Measurements from ENCODE around the gene B4GALT3.
"Not testable (repeated sequence)": the region's sequence is repeated elsewhere in the genome, so short reads cannot be mapped to it uniquely, and the experiment has no call there.

B4GALT3 gene

DNA sequence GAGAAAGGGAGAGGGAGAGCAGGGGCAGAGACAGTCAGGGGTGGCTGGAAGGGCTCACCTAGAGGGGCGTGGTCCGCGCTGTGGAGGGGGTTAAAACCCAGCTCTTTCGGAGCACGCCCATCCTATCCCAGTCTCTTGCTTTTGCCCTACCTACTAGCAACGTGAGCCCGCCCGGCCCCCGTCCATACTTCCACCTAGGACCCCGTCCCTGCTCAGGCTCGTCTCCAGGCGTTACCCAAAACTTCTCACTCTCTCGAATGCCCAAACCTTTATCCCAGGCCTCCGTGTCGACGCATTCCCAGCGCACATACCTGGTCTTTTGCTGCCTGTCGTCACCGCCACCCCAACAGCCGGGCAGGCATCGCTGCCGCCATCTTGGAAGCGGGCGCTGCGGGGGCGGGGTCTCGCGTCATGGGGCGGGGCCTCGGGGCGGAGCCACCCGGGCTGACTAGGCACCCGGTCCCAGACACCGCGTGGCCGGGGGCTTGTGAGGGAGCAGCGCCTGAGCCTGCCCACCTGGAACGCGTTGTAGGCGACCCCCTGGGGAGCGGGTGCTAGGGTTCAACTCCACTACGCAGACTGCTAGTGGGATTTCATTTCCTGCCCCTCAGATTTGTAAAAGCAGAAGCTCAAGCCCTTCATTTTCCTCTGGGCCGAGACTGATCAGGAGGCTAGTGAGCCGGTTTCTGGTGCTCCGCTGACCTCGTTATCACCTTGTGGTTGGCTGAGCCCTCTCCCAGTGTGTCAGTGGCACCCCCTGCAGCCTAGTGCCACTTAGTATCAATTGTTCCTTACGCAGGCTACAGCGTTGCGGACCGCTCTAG is at the start of gene B4GALT3:
TSS of gene B4GALT3 (minus strand) at position 396 of the 824 bp plus-strand sequence. CDS start 1,447 bp downstream, outside the sequence.
- DNase-seq = peak; percentile 79

DNA sequence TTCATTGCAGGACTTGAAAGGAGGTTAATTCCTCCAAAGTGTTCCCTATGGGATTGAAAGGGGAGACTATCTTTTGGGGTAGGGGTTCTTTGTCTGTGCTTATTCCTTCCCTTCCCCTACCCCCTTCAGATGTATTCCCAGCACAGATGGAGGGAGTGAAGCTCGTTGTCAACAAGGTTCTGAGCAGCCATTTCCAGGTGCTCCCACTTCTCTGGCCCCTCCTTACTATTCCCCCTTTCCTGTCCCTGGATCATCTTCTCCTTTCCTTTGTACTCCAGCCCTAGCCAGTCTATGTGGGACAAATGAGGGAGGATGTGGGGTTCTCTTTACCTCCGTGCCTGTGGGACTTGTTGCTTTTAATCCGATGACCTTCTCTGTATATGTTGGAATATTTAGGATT is 49.5 kb upstream of the B4GALT3 start:
- DNase-seq = no peak

DNA sequence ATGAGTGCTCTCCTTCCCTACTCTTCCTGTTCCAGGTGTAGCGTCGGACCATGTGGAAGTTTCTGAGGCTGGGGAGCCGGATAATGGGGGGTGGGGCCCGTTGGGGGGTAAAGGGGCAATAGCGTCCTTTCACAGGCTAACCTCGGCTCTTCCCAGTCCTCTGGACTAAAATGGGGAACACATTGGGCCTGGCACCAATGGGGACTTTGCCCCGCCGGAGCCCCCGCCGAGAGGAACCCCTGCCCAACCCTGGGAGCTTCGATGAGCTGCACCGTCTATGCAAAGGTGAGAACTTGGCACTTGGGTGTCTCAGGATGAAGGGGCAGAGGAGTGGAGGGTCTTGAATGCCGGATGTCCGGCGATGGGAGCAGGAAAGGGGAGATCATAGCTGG is 49.0 kb upstream of the B4GALT3 start:
- no peak for DNase-seq

DNA sequence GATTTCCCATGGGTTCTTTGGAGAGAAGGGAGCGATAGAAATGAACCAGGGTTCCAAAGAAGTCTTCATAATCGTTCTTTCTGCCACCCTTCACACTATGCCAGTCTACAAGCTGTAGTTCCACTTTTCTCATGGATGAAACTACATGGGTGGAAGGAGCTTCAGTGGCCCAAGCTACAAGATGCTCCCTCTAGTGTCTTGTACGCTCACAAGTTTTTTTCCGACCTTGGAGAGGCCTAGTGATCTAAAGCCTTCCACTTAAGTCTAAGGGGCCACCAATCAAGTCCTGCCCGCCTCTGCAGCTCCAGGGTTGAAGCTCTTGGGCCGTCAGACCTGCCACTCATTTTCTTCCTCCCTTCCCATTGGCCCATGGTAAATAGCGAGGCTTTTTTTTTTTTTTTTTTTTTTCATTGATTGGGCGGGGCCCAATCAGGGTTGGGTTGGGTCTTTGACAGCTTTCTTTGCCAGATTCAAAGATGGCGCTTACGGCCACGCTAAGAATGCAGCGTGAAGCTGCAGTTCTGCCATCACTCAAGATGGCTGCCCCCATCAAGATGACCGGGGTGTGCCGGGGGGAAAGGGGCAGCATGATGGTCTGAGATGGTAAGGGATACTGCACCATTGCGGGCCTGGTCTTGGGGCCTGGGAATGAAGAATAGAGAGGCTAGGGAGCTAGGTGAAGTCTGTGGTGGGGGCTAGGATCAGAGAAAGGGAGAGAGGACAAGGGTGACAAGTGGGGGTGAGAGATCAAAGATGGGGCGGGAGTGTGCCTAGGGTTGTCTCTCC is 48.4 kb upstream of the B4GALT3 start, which contains the start of gene TOMM40L:
TSS of gene TOMM40L (plus strand) at position 527 of the 786 bp plus-strand sequence. CDS start 430 bp downstream, outside the sequence.
- peak; percentile 96 for DNase-seq

DNA sequence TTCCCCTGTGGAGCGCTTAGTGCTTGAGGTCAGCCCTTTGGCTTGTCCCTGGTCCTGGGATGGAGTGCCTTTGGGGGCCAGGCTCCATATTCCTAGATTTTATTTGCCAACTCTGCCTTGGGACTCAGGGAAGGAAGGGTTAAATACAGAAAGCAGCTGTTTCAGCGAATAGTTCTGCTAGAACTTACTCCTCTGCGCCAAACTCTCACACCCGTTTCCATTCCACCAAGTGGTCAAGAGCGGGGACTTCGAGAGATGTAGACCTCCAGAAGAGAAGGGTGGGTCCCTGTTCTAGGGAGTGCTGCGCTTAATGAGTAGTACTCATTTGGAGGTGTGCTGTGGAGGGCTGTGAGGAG is 47.8 kb upstream of the B4GALT3 start:
- no peak for DNase-seq

DNA sequence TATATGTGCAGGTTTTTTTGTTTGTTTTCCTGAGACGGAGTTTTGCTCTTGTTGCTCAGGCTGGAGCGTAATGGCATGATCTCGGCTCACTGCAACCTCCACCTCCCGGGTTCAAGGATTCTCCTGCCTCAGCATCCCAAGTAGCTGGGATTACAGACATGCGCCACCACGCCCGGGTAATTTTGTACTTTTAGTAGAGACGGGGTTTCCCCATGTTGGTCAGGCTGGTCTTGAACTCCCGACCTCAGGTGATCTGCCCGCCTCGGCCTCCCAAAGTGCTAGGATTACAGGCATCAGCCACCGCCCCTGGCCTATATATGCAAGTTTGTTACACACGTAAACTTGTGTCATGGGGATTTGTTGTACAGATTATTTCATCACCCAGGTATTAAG is 47.4 kb upstream of the B4GALT3 start:
- DNase-seq = not testable (repeated sequence)

DNA sequence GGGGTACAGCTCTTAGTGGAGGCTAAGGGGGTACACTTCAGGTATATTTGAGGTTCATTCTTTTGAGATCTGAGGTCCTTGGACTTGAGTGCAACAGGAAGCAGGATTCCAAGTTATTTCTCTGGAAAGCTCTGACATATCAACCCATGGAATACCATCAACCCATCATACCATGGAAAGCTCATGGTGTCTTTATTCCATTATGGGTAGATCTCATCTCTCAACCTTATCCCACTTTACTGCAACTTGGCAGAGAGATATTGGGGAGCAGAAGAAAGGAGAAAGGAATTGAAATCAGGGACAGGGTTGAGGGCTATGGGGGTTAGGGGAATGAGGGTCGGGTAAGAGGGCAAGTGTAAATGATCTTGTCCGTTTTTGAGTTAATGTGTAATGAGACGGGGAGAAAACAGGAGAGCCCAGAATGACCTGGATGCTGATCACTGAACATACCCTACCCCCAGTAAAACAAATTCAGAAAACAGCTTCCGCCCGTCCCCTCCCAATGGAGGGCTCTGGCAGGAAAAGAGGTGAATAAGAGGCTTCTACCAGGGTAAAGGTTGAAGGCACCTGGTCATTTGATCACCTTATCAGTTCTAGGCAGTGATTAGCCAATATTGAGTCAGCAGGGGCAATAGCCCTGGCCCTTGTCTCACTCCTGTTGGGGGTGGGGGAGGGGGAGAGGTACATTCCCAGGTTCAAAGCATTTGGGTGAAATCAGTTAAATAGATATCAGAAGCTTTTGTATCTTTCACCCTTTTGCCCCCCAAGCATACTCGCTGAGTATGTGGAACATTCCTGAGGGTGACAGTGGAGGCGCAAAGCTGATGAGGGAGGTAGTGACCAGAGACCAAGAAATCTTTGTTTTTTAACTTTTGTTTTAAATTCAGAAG is 46.7 kb upstream of the B4GALT3 start:
- no peak for DNase-seq

DNA sequence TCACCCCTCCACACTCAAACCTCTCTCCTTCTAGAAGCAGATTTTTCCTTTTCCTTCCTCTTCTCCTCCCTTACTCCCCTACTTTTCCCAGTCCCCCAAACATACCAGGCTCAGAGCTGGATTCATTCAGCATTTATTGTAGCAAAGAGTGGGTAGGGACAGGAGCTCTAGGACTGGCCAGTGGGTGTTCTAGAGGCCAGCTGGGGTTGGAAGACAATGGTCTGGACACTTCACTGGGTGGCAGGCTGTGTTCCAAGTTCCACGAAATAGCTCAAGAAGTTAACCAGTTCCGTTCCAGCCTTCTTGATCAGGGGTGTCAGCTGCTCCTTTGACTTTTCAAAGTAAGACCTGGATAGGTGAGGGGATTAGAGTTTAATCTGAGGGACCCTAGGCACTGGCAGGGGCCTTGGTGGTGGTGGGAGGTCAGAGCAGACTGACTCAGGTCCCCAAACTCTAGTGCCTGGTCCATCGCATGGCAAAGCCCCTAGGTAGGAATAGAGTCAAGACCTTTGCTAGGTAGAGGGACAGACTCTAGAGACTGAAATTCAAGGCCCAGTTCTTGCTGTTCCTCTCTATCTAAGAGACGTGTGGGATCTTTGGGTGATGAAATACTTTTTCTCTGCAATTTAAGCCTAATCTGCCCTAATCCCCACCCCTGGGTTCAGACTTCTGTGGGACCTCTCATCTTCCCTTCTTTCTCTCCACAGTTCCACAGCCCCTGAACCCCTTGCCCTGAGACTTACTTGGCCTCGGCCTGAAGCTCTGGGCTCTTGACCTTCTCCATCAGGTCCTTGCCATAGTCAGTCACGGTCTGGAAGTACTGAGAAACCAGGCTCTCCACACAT is 45.1 kb upstream of the B4GALT3 start:
- no peak for DNase-seq

DNA sequence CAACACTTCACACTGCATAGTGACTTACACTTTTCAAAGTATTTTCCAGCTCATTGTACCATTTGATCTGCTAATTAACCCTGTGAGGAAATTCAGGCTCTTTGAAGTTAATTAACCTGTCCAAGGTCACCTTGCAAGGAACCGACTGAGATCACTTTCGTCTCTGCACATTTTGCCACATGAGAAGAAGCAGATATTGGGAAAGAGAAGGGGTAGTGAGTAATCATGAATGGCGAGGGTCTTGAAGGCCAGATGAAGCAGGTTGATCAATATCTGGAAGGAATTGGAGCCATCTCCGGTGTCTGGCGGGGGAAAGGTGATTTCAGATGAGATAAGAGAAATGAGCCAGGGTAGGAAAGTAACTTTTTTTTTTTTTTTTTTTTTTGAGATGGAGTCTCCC is 42.7 kb upstream of the B4GALT3 start:
- DNase-seq = no peak

DNA sequence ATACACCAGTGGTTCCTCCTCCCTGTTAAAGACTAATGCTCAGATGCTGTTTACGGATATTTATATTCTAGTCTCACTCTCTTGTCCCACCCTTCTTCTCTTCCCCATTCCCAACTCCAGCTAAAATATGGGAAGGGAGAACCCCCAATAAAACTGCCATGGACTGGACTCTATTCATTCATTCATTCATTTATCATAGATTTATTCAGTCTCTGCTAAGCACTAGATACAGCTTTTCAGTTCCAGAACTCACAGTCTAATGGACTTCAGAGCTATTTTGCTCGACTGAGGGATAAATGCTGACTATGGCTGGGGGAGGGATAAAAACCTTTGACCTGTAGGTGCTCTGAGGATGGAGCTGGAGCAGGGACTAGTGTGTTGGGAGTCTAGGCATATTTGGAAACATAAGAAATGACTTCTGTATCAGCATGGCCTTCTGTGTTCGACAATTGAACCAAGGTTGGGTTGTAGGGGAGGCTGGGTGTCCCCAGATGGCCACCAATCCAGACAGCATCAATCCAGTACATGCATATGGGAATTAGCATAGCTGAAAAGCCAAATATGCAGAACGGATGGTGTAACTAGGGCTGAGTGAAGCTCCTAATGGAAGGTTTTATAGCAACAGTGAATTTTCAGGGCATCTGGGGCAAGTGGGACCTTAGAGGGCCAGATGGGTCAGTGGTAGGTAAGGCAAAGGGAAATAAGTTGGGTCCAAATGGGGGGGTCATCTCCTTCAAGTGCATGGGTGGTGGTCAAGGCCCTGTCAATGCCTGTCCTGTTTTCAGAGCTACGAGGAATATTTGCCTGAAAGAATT is 42.0 kb upstream of the B4GALT3 start:
- no peak for DNase-seq

DNA sequence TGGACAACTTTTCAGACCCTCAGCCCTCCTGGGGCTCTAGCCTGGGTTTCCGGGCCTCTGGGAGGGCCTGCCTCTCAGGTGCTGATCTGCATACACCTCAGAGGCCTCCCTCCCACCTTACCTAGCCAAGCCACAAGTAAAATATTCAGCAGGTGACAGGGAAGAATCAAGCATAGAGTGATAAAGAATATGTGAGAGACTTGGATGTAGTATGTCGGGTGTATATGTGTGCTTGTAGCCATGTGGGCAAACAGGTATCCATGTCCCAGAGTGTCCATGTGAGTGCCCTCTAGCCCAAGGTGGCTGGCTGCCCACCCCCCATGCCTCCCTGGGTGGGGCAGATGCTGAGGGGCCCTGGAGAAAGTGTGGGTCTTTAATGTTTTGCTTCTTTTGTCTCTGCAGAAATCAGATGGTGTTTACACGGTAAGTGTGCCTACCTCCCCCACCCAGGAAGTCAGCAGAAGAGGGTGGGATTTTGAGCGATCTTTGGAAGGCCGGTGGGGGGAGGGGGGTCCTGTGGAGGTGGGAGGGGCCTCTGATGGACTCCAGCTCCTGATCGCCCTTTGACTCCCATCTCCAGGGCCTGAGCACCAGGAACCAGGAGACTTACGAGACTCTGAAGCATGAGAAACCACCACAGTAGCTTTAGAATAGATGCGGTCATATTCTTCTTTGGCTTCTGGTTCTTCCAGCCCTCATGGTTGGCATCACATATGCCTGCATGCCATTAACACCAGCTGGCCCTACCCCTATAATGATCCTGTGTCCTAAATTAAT is 41.2 kb upstream of the B4GALT3 start:
- no peak for DNase-seq

DNA sequence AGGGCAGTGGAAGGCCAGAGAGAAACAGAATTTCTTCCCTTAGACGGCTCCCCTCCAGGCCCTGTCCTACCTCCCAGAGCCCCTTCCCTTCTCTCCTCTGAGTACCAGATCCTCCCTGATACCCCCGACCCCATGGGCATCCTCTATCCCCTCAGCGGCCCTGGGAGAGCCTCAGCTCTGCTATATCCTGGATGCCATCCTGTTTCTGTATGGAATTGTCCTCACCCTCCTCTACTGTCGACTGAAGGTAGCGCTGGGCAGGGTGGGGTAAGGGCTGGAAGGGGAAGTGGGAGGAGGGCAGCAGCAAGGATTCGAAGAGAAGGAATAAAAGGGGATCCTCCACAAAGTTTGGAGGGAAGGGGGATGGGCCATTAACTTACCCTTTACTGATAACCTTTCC is 40.5 kb upstream of the B4GALT3 start:
- DNase-seq = no peak

DNA sequence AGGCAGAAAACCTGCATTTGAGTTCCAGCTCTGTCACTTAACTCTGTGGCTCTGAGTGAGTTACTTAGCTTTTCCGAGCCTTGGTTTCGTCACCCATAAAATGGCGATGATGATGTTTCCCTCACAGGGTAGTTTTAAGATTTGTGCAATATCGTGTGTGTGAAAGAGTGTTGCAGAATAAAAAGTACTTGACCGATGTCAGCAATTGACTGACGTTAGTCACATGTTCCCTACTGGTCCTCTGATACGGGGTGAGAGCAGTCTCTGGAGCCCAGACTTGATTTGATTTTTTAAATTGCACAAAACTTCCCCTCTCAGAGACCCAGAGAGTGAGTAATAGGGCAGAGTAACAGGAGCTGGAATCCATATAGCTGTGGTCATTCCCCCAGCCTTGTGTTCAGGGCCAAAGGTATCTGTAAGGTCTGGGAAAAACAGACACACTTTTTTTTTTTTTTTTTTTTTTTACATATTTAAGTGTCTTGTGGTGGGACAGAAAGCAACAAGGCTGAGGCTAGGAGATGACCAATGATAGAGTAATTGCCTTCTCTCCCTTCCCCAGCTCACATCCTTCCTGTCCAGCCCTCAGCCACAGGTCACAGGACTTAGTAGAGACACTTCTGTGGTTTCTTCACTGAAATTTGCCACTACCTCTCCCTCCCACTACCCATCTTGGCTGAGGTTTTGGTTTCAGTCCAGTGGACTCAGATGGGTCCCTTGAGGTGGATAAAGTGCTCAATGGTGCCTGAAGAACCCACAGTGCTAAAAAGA is 39.8 kb upstream of the B4GALT3 start:
- DNase-seq = no peak

DNA sequence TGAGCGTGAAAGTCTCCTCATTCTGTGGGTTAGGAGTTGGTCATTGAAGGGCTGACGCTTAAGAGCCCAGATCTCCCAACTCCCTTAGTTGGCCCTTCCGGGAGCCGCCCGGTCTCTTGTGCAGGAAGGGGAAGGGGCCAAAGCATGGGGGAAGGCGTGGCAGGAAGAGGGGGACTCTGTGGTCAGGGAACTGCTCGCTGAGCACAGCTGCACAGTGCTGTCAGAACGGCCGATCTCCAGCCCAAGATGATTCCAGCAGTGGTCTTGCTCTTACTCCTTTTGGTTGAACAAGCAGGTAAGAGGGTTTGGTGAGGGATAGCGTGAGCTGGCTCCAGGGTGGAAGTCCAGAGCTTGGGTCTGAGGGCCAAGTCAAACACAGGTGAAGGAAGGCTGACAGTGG is 37.8 kb upstream of the B4GALT3 start, which contains the start of gene FCER1G:
TSS of gene FCER1G (plus strand) at position 220 of the 400 bp plus-strand sequence. CDS start at position 247, 27 bp downstream.
- no peak for DNase-seq

DNA sequence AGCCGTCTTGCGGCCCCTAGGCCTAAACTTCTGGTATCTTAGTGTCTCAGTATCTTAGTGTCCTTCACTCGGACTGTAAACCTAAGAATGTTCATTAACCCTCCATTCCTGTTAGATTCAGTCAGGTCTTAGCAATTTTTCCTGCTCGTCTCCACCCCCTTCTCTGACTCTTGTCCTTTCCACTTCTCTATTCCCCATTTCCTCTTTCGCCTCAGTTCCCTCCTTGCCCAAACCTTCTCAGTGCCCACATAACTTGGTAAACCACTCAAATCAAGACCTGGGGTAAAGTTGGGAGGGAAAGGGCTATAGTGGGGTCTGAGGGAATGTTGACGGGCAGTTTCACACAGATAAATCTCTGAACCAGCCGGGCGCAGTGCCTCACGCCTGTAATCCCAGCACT is 37.1 kb upstream of the B4GALT3 start:
- DNase-seq = no peak

DNA sequence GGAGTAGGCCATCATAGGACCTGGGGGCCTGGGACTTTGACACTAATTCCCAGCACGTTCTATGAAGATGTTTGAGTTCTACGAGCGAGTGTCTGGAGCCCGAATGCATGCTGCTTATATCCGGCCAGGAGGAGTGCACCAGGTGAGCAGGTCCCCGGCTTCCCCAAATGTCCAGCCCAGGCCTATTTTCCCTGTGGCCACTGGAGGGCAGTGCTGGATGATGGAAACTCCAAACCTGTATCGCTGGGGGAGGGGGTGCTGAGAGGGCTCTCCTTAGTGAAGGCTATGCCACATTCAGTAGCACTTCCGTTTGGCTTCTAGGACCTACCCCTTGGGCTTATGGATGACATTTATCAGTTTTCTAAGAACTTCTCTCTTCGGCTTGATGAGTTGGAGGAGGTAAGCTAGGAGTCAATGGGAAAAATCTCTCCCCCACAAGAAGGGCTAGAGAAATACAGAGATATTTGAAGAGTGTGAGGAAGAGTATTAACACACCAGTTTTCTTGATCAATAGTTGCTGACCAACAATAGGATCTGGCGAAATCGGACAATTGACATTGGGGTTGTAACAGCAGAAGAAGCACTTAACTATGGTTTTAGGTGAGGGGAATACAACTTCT is 32.6 kb upstream of the B4GALT3 start:
- peak; percentile 82 for DNase-seq

DNA sequence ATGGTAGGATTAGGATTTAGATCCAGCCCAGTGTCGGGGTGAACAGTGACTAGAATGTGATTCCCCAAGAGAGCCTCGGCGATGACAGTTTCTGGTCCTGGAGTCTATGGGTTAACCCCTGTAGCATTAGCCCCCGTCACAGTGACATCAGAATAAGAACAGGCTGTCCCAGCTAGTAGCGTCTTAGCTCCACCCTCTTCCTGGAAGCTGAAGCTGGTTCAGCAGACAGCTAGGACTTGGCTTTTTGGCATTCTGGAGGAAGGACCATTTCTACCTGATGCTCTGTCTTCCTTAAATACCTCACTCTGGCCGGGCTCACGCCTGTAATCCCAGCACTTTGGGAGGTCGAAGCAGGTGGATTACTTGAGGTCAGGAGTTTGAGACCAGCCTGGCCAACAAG is 29.9 kb upstream of the B4GALT3 start:
- no peak for DNase-seq

DNA sequence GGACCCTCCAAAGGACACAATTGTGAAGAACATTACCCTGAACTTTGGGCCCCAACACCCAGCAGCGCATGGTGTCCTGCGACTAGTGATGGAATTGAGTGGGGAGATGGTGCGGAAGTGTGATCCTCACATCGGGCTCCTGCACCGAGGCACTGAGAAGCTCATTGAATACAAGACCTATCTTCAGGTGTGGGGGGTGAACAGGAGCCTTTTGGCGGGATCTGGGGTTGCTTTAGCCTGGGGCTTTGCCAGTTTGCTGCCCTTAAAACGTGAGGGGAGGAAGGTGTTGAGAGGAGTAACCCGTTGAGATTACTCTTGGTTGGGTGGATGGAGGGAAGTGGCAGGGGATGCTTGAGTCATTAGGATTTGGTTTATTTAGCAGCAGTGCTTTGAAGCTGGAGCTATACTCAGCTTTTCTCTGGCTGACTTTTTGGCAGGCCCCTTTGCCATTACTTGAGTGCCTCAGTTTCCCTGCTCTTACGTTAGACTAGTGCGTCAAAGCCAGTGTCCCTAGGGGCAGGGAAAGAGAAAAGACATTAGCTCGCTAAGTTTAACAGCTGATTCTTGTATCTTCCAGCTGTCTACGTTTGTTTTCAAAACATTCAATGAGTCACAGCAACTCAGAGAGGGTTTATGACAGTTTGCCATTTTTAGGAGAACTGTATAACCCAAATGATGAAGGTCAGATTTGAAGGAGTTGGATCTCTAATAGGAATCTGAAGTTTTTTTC is 29.3 kb upstream of the B4GALT3 start:
- no peak for DNase-seq

All from NCI-H2107 (cell line).